GM19025 (cell line): ENCODE data around the gene TAF9B.
"Not testable (repeated sequence)": the region's sequence is repeated elsewhere in the genome, so short reads cannot be mapped to it uniquely, and the experiment has no call there.

Experiments
- ATAC-seq: cut with Tn5 transposase; IDR thresholded peaks from one replicate; pipeline ENCODE4 v1.9.1; 2021; ENCODE audit warnings: mild to moderate bottlenecking, low read depth, moderate library complexity; ENCODE audit not compliant: unreplicated experiment

The TAF9B gene

GRCh38 chrX:78118628-78119027 is 20.8 kb downstream of the TAF9B start:
- no peak for ATAC-seq

GRCh38 chrX:78116766-78117165 is 22.7 kb downstream of the TAF9B start:
- no peak for ATAC-seq

- ATAC-seq: no peak
Observed at GRCh38 chrX:78116365-78116764, 23.1 kb downstream of the TAF9B start.

GRCh38 chrX:78111140-78111931 is 28.1 kb downstream of the TAF9B start:
- no peak for ATAC-seq

GRCh38 chrX:78109458-78109857 is 30.0 kb downstream of the TAF9B start:
- no peak for ATAC-seq

GRCh38 chrX:78106651-78106986 is 32.8 kb downstream of the TAF9B start:
- ATAC-seq: no peak

- no peak for ATAC-seq
Observed at GRCh38 chrX:78105944-78106650, 33.4 kb downstream of the TAF9B start.

GRCh38 chrX:78104447-78105176 is 34.8 kb downstream of the TAF9B start:
- peak; percentile 19 for ATAC-seq

- ATAC-seq: peak; percentile 97
Observed at GRCh38 chrX:78103623-78104446, 35.6 kb downstream of the TAF9B start, which contains the start of gene PGK1. PGK1 (plus strand) TSS chrX:78104248; CDS start chrX:78104341, 93 bp downstream.

GRCh38 chrX:78103001-78103622 is 36.3 kb downstream of the TAF9B start:
- ATAC-seq: no peak

GRCh38 chrX:78102091-78102490 is 37.4 kb downstream of the TAF9B start:
- no peak for ATAC-seq

GRCh38 chrX:78098108-78098507 is 41.3 kb downstream of the TAF9B start:
- ATAC-seq: no peak

GRCh38 chrX:78092296-78092695 is 47.2 kb downstream of the TAF9B start:
- ATAC-seq: peak; percentile 85

- ATAC-seq: not testable (repeated sequence)
Observed at GRCh38 chrX:78081413-78081812, 58.0 kb downstream of the TAF9B start.
